ENCODE data around the gene FASTKD3. TPM values are rescaled to one million over a fixed set of nuclear protein-coding genes. Genes with fewer than 3 reads are reported as not detected.

The FASTKD3 gene
- total RNA-seq, 1 experiment from 2014 or later, result 20.6 TPM

- intact Hi-C loops (cut with micrococcal nuclease; ENCODE audit: unreplicated experiment), result no loop called here
- Histone ChIP-seq H2AFZ (no peak overlapping the region), H3K36me3 (ENCODE audit: low read depth) (peaks cover 34% of the 10 kb centered on the region), H3K27ac (no peak overlapping the region), H3K4me2 (no peak overlapping the region), H3K27me3 (ENCODE audit: insufficient read depth, low read depth) (no peaks in the 10 kb centered on the region), H3K9me2 (ENCODE audit: insufficient read depth) (no peaks in the 10 kb centered on the region), H3K4me3 (no peak overlapping the region), H3K79me2 (ENCODE audit: low read depth) (no peaks in the 10 kb centered on the region), H3K4me1 (replicated peaks; ENCODE audit: insufficient read depth) (0 out of 2 replicates have a peak, but pooled peaks cover 5% of the 10 kb centered on the region), H3K9me3 (ENCODE audit: insufficient read depth, low read depth) (peaks cover 3% of the 10 kb centered on the region; the same call in 1 of the 2 replicates), H3F3A (ENCODE audit: insufficient read depth, low read depth) (no peaks in the 10 kb centered on the region; the same call in 1 of the 2 replicates), H4K20me1 (ENCODE audit: insufficient read depth) (no peaks in the 10 kb centered on the region)
- no TSS peak for BruUV-seq (replicated peaks)
- TF ChIP-seq CTCF (conservative IDR thresholded peaks at IDR 0.05), result no peak
- TF ChIP-seq EZH2 (IDR thresholded peaks at IDR 0.05; ENCODE audit: low read depth), result no peak
- DNase-seq, result no peak
- ChIA-PET CTCF (no interaction called here), POLR2A (ENCODE audit: unreplicated experiment) (no interaction called here)
These were observed 34.1 kb upstream of the FASTKD3 start for GRCh38 chr5:7902666-7903625.

- intact Hi-C loops (cut with micrococcal nuclease; ENCODE audit: unreplicated experiment), result no loop called here
- H3K9me3 ChIP-seq (ENCODE audit: insufficient read depth, low read depth), result no peaks in the 10 kb centered on the region
- POLR2A ChIA-PET (ENCODE audit: unreplicated experiment), result no interaction called here
These were observed 33.4 kb upstream of the FASTKD3 start for GRCh38 chr5:7902201-7902600.

More at GRCh38 chr5:7902201-7902600, 33.4 kb upstream of the FASTKD3 start:
- Histone ChIP-seq H2AFZ (no peak overlapping the region), H3F3A (ENCODE audit: insufficient read depth, low read depth) (no peaks in the 10 kb centered on the region; the same call in 1 of the 2 replicates), H3K36me3 (ENCODE audit: low read depth) (peaks cover 41% of the 10 kb centered on the region), H4K20me1 (ENCODE audit: insufficient read depth) (no peaks in the 10 kb centered on the region), H3K4me3 (no peak overlapping the region), H3K9me2 (ENCODE audit: insufficient read depth) (no peaks in the 10 kb centered on the region), H3K27ac (no peak overlapping the region), H3K79me2 (ENCODE audit: low read depth) (no peaks in the 10 kb centered on the region), H3K27me3 (ENCODE audit: insufficient read depth, low read depth) (no peaks in the 10 kb centered on the region), H3K4me1 (replicated peaks; ENCODE audit: insufficient read depth) (0 out of 2 replicates have a peak, but pooled peaks cover 5% of the 10 kb centered on the region), H3K4me2 (no peak overlapping the region)
- DNase-seq, result no peak
- no TSS peak for BruUV-seq (replicated peaks)
- TF ChIP-seq CTCF (conservative IDR thresholded peaks at IDR 0.05) (no peak), EZH2 (IDR thresholded peaks at IDR 0.05; ENCODE audit: low read depth) (no peak)
- CTCF ChIA-PET, result no interaction called here

All from PC-9 (cell line).